Karpas-422 (cell line): ENCODE results near the gene LYST. TPM values are rescaled to one million over a fixed set of nuclear protein-coding genes. Genes with fewer than 3 reads are reported as not detected.

Experiments used
- DNase-seq: peaks from one replicate; pipeline ENCODE4 v3.0.0-alpha.2; 2015
- H2AFZ ChIP-seq: fragments of 200-600 bp; sonication (generic); 2 replicates; pipeline ENCODE4 v1.6.1; 2014; ENCODE audit warnings: antibody characterized with exemption, low read length, mixed read lengths
- H3K27ac ChIP-seq: fragments of 200-600 bp; sonication (generic); 2 replicates; pipeline ENCODE4 v1.5.1; 2014; ENCODE audit warnings: mild to moderate bottlenecking, low read length, moderate library complexity
- H3K27me3 ChIP-seq: fragments of 200-600 bp; sonication (generic); 2 replicates; pipeline ENCODE4 v1.6.1; 2014; ENCODE audit warnings: low read length, mixed read lengths
- H3K36me3 ChIP-seq: fragments of 200-600 bp; sonication (generic); 2 replicates; pipeline ENCODE4 v1.6.1; 2014; ENCODE audit warnings: low read length, mixed read lengths; ENCODE audit not compliant: insufficient read depth
- H3K4me1 ChIP-seq: fragments of 200-600 bp; sonication (generic); 2 replicates; pipeline ENCODE4 v1.6.1; 2014; ENCODE audit warnings: mild to moderate bottlenecking, low read length, mixed read lengths
- H3K4me2 ChIP-seq: fragments of 200-600 bp; sonication (generic); 2 replicates; pipeline ENCODE4 v1.6.1; 2014; ENCODE audit warnings: low read length, low read depth, mild to moderate bottlenecking; ENCODE audit not compliant: poor library complexity, severe bottlenecking
- H3K4me3 ChIP-seq: fragments of 200-600 bp; sonication (generic); 2 replicates; pipeline ENCODE4 v1.5.1; 2014; ENCODE audit warnings: mild to moderate bottlenecking, antibody characterized with exemption, low read length, mixed read lengths
- H3K79me2 ChIP-seq: fragments of 200-600 bp; sonication (generic); 2 replicates; pipeline ENCODE4 v1.6.1; 2014; ENCODE audit warnings: mild to moderate bottlenecking, low read length, mixed read lengths
- H3K9ac ChIP-seq: fragments of 200-600 bp; sonication (generic); 2 replicates; pipeline ENCODE4 v1.6.0; 2014; ENCODE audit warnings: low read length
- H3K9me2 ChIP-seq: fragments of 200-600 bp; sonication (generic), shearing (Covaris generic); replicated peaks from 2 replicates; pipeline ENCODE4 v1.6.0; 2014; ENCODE audit warnings: mild to moderate bottlenecking, low read length, moderate library complexity; ENCODE audit not compliant: insufficient read depth
- H3K9me3 ChIP-seq: fragments of 300-700, 200-600 bp; sonication (generic); 2 replicates; pipeline ENCODE4 v1.6.1; 2014; ENCODE audit warnings: low read length, mixed read lengths
- H4K20me1 ChIP-seq: fragments of 200-600 bp; sonication (generic); 2 replicates; pipeline ENCODE4 v1.6.1; 2014; ENCODE audit warnings: mild to moderate bottlenecking, antibody characterized with exemption, low read length, low read depth; ENCODE audit not compliant: insufficient read depth
- total RNA-seq: library from RNA; depleted of rRNA; stranded (reverse); fragments of >200 nt; shearing (Covaris generic); gene quantifications from 2 replicates; pipeline ENCODE4 v1.2.3, GENCODE V29; 2014; ENCODE audit warnings: low replicate concordance

Gene LYST
- total RNA-seq, 1 experiment from 2014 or later, result 7.8 TPM

DNA sequence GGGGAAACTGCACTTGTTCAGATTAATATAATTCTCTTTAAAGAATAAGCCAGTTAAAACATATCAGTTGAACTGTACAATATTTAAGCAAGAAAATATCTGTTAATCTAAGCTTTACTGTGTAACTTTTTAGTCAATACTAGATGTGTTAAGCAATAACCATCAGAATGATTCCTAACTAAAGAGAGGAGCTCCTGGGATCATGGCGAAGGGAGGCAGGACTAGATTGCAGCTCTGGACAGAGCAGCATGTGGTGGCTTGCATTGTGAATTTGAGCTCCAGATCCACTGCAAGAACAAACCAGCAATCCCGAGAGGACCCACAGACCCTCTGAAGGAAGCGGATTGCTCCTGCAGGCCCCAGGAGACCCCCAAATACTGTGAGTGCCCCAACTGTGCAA is 21.9 kb downstream of the LYST start:
- no peaks in the 10 kb centered on the region for H3K79me2 ChIP-seq
- no peaks in the 10 kb centered on the region for H3K27me3 ChIP-seq
- no peak overlapping the region for H3K4me2 ChIP-seq
- H2AFZ ChIP-seq, result no peak overlapping the region
- no peak for DNase-seq
- H4K20me1 ChIP-seq, result no peaks in the 10 kb centered on the region
- no peak overlapping the region for H3K27ac ChIP-seq
- H3K9ac ChIP-seq, result no peak overlapping the region
- no peaks in the 10 kb centered on the region for H3K9me2 ChIP-seq
- H3K36me3 ChIP-seq, result no peaks in the 10 kb centered on the region
- peaks cover 13% of the 10 kb centered on the region for H3K4me1 ChIP-seq
- H3K9me3 ChIP-seq, result no peaks in the 10 kb centered on the region
- no peak overlapping the region for H3K4me3 ChIP-seq

DNA sequence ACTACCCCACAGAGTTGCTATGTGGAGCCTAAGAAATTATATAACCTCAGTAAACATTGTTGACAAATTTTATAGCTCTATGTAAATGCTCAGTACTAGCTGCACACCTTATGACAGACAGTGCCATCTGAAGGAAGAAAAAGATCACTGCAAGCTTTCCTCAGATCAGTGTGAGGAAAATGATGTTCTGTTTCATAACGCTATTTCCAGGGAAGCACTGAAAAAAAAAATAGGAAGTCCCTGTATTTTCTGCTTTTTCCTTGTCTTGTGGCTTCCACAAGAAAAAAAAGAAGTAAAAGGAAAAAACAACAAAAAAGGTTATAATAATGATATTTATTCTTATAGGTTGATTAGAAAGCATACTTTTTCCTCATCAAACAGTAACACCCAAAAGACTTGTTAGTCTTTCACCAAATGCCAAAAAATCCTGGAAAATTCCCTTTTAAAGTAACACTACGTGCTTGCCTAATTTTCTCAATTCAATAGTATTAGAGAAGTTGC is 23.2 kb downstream of the LYST start:
- H3K27me3 ChIP-seq, result no peaks in the 10 kb centered on the region
- peaks cover 13% of the 10 kb centered on the region for H3K4me1 ChIP-seq
- no peak overlapping the region for H3K4me2 ChIP-seq
- H3K9ac ChIP-seq, result no peak overlapping the region
- no peaks in the 10 kb centered on the region for H4K20me1 ChIP-seq
- no peaks in the 10 kb centered on the region for H3K9me3 ChIP-seq
- peak; percentile 53 for DNase-seq
- no peaks in the 10 kb centered on the region for H3K79me2 ChIP-seq
- H3K4me3 ChIP-seq, result no peak overlapping the region
- H2AFZ ChIP-seq, result no peak overlapping the region
- H3K27ac ChIP-seq, result no peak overlapping the region
- no peaks in the 10 kb centered on the region for H3K36me3 ChIP-seq
- H3K9me2 ChIP-seq, result no peaks in the 10 kb centered on the region

DNA sequence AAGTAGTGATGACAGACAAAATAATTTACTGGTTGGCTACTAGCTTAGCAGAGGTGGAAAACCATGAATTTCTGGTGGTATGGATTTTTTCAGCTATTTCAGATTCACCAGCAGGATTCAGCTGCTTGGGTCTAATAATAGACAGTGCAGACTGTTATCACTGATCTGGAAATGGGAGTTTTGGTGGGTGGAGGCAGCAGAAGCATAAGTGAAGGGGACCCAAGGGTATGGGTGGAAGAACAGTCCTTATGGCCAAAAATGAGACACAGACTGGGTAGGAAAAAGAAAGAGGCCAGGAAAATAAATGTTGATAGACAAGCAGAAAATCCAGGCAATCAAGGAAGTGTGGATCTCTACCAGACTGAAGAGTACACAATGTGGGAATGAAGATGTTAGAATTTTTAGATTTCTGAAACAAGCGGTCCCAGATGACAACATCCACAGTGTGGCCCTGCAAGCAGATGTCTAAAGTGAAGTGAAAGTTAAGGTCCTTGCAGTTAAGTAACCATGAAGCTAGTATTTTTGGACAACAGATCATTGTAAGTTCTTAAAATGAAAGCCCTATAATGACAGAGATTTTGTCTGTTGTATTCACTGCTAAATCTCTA is 24.7 kb downstream of the LYST start:
- DNase-seq, result no peak
- H3K79me2 ChIP-seq, result no peaks in the 10 kb centered on the region
- no peaks in the 10 kb centered on the region for H4K20me1 ChIP-seq
- no peaks in the 10 kb centered on the region for H3K36me3 ChIP-seq
- H3K4me1 ChIP-seq, result peaks cover 13% of the 10 kb centered on the region
- peak overlapping the region; percentile 16 for H3K9ac ChIP-seq
- no peaks in the 10 kb centered on the region for H3K27me3 ChIP-seq
- H3K9me3 ChIP-seq, result no peaks in the 10 kb centered on the region
- no peak overlapping the region; the same call in 1 of the 2 replicates for H2AFZ ChIP-seq
- H3K9me2 ChIP-seq, result no peaks in the 10 kb centered on the region
- no peak overlapping the region; the same call in 1 of the 2 replicates for H3K27ac ChIP-seq
- peak overlapping the region; percentile 53 for H3K4me2 ChIP-seq
- no peak overlapping the region for H3K4me3 ChIP-seq

DNA sequence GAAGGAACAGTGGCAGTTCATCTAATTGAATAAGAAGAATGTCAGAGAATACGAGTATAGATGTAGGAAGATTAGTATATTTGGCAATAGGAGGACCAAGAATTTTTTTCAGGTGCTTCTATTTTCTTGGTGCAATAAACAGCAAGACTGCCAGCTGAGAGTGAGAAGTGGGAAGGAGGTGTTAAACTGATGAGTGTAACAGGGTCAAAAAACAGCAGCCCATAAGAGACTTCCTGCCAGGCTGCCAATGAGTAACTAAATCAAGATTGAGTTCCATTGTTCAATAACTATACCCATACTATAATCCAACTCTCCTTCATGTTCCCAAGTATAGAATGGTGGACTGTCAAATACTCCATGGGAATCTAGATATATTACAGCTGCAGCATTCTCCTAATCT is 28.7 kb downstream of the LYST start:
- no peak overlapping the region for H3K4me2 ChIP-seq

DNA sequence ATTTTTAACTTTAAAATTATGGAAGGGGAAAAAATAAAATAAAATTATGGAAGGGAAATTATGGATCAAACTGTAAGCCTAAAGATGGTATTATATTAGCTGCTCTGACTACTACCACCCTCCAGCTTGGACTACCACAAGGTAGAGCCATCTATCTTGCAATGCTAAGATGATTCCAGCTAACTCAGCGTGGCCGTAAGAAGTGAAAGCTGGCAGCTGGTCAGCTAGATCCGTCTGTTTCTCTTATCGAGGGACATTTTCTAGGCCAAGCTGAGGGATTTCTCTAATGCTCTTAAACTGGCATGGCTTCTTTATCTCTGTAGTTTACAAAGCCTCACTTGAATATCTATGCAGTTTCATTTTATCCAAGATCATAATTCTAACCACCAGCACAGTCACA is 31.5 kb downstream of the LYST start:
- Histone ChIP-seq H3K27me3 (no peaks in the 10 kb centered on the region), H3K79me2 (no peaks in the 10 kb centered on the region), H2AFZ (no peak overlapping the region), H3K9me2 (no peaks in the 10 kb centered on the region), H3K4me2 (no peak overlapping the region), H3K4me1 (no peaks in the 10 kb centered on the region; the same call in 1 of the 2 replicates), H4K20me1 (no peaks in the 10 kb centered on the region), H3K36me3 (no peaks in the 10 kb centered on the region), H3K4me3 (no peak overlapping the region), H3K9ac (no peak overlapping the region), H3K9me3 (no peaks in the 10 kb centered on the region), H3K27ac (no peak overlapping the region)
- DNase-seq, result no peak

More for the DNA sequence above, 28.7 kb downstream of the LYST start:
- no peak for DNase-seq
- Histone ChIP-seq H3K27me3 (no peaks in the 10 kb centered on the region), H3K4me3 (no peak overlapping the region), H3K4me1 (peaks cover 13% of the 10 kb centered on the region), H4K20me1 (no peaks in the 10 kb centered on the region), H3K9ac (no peak overlapping the region), H3K79me2 (no peaks in the 10 kb centered on the region), H3K27ac (no peak overlapping the region), H3K9me2 (no peaks in the 10 kb centered on the region), H3K36me3 (no peaks in the 10 kb centered on the region), H3K9me3 (no peaks in the 10 kb centered on the region), H2AFZ (no peak overlapping the region)

DNA sequence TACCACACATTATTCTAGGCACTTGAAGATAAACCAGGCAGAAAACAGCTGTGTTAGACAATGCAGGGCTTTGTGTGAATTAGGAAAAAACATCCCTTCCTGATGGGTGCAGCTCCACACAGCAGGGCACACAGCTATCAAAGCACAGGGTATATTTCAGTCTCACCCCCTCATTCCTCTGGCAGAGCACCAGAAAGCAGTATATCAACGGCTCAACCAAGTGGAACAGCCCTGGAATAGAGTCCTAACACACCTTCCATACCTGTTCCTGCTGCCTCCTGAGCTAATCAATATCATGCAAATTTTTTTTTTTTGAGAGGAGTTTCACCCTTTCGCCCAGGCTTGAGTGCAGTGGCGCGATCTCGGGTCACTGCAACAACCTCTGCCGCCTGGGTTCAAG is 32.1 kb downstream of the LYST start:
- no peaks in the 10 kb centered on the region; the same call in 1 of the 2 replicates for H3K4me1 ChIP-seq
- no peaks in the 10 kb centered on the region for H3K27me3 ChIP-seq
- no peak overlapping the region for H2AFZ ChIP-seq
- no peaks in the 10 kb centered on the region for H3K36me3 ChIP-seq
- no peaks in the 10 kb centered on the region for H3K79me2 ChIP-seq
- no peak for DNase-seq
- no peak overlapping the region for H3K27ac ChIP-seq
- H3K9me3 ChIP-seq, result no peaks in the 10 kb centered on the region
- no peak overlapping the region for H3K4me2 ChIP-seq
- no peak overlapping the region for H3K9ac ChIP-seq
- H4K20me1 ChIP-seq, result no peaks in the 10 kb centered on the region
- H3K4me3 ChIP-seq, result no peak overlapping the region
- no peaks in the 10 kb centered on the region for H3K9me2 ChIP-seq

DNA sequence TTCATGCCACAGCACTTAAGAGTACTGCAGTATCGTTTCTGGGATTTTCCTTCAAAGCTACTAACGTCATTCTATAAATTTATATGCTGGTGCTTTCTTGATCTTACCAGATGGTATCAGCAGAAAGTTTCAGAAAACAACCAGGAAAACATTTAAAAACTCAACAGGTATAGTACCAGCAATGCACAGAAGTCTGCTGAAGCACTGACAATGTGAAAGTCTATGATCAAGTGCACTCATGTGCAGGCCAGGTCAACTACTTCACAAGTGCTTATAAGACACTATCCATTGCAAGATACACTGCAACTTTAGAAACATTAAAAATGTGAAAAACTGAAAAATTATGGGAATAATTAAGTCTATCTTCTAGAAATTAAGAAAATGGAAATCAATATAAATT is 34.7 kb downstream of the LYST start:
- Histone ChIP-seq H3K4me1 (no peaks in the 10 kb centered on the region; the same call in 1 of the 2 replicates), H3K9me3 (no peaks in the 10 kb centered on the region), H3K4me3 (no peak overlapping the region), H3K27me3 (no peaks in the 10 kb centered on the region), H3K79me2 (no peaks in the 10 kb centered on the region), H3K27ac (no peak overlapping the region), H3K9ac (no peak overlapping the region), H2AFZ (no peak overlapping the region), H3K36me3 (no peaks in the 10 kb centered on the region), H4K20me1 (no peaks in the 10 kb centered on the region), H3K4me2 (no peak overlapping the region), H3K9me2 (no peaks in the 10 kb centered on the region)
- DNase-seq, result no peak

DNA sequence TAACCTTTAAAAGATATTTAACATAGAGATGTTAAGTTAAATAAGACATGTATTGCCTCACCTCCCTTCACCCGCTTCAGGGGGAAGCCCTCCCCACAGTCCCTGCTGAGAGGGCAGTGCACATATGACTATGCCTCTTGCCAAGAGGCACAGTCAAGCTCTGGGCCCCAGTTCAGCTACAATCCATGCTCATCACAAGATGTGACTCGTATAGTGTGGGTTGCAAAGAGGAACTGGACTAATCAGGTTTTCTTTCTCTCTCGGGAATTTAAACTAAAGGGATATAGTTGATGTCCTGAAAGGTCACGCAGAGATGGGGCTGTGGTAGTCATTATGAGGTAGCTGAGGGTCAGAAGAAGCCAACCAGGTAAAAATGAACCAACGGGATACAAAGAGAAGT is 35.6 kb downstream of the LYST start:
- Histone ChIP-seq H3K36me3 (no peaks in the 10 kb centered on the region), H3K9me2 (no peaks in the 10 kb centered on the region), H3K9ac (no peak overlapping the region), H3K27ac (no peak overlapping the region), H3K4me1 (no peaks in the 10 kb centered on the region; the same call in 1 of the 2 replicates), H3K9me3 (no peaks in the 10 kb centered on the region), H2AFZ (no peak overlapping the region), H3K27me3 (no peaks in the 10 kb centered on the region), H3K79me2 (no peaks in the 10 kb centered on the region), H3K4me3 (no peak overlapping the region), H3K4me2 (no peak overlapping the region), H4K20me1 (no peaks in the 10 kb centered on the region)
- DNase-seq, result no peak
